ENCODE data around the gene PPP1R1C. TPM values are rescaled to one million over a fixed set of nuclear protein-coding genes. Genes with fewer than 3 reads are reported as not detected.

The PPP1R1C gene
- total RNA-seq, 1 experiment from 2014 or later: 4.0 TPM

DNA sequence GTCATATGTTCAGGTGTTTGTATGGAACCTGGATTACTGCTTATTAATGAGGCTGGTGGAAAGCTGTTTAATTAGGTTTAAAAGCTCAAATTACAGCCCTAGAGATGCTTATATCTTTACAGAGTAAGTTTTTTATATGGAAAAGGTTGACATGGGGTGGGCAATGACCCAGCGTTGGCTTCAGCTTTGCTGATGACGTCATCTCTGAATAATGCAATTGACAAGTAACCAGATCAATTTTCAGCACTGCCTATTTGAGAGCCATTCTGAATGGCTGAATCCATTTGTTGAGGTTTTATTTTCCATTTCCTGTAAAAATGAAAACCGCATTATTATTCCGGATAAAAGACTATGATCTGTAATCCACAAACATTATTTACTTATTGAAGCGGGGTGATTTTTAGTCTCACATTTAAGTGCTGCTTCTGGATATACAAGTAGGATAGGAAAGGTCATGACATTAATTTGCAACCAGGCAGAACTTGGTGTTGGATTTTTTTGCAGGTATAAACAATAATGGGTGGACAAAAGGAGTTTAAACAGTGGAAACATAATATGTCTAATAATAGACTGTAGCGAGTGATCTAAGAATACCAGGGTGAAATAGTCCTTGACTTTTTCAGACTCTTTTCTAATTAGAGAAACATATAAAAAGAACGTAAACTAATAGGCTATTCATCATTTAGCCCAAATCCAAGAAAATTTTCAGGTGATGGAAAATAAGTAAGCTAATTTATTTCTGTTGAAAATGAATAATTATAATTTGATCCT is 2.7 kb downstream of the PPP1R1C start:
- H2BK12ac ChIP-seq (ENCODE audit: insufficient read length, low read depth, low read length): no peak overlapping the region
- no peaks in the 10 kb centered on the region for H3K4me1 ChIP-seq (ENCODE audit: insufficient read depth, low read length)
- H3K23me2 ChIP-seq (ENCODE audit: insufficient read length, low read depth, low read length, poor library complexity, severe bottlenecking): no peaks in the 10 kb centered on the region
- no peak overlapping the region for H3K27ac Mint-ChIP-seq
- H3K4me3 Mint-ChIP-seq: no peak overlapping the region
- no peak overlapping the region for H3K9ac ChIP-seq (ENCODE audit: extremely low read depth, insufficient read length, low read length)
- no peak overlapping the region for H2BK5ac ChIP-seq (ENCODE audit: insufficient read length, low read length)
- no peak overlapping the region for H3K56ac ChIP-seq (ENCODE audit: insufficient read length, low read depth, low read length)
- no peak overlapping the region for H3K23ac ChIP-seq (ENCODE audit: insufficient read length, low read depth, low read length)
- peaks cover 7 to 10% of the 10 kb centered on the region in 2 experiments; a peak in 2 of 4 replicates for H3K4me1 Mint-ChIP-seq
- H3K14ac ChIP-seq (ENCODE audit: insufficient read depth, low read length): no peak overlapping the region
- TF ChIP-seq, protein P1, sequence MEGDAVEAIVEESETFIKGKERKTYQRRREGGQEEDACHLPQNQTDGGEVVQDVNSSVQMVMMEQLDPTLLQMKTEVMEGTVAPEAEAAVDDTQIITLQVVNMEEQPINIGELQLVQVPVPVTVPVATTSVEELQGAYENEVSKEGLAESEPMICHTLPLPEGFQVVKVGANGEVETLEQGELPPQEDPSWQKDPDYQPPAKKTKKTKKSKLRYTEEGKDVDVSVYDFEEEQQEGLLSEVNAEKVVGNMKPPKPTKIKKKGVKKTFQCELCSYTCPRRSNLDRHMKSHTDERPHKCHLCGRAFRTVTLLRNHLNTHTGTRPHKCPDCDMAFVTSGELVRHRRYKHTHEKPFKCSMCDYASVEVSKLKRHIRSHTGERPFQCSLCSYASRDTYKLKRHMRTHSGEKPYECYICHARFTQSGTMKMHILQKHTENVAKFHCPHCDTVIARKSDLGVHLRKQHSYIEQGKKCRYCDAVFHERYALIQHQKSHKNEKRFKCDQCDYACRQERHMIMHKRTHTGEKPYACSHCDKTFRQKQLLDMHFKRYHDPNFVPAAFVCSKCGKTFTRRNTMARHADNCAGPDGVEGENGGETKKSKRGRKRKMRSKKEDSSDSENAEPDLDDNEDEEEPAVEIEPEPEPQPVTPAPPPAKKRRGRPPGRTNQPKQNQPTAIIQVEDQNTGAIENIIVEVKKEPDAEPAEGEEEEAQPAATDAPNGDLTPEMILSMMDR (conservative IDR thresholded peaks at IDR 0.05): no peak
- H2AK5ac ChIP-seq (ENCODE audit: insufficient read length, low read length): no peak overlapping the region
- no peak overlapping the region for H4K8ac ChIP-seq (replicated peaks; ENCODE audit: insufficient read length, low read depth, low read length)
- H2BK20ac ChIP-seq (ENCODE audit: low read depth, low read length, poor library complexity, severe bottlenecking): no peak overlapping the region
- no peak overlapping the region for H3K18ac ChIP-seq (ENCODE audit: insufficient read length, low read depth, low read length)
- no peak overlapping the region for H2AFZ ChIP-seq (ENCODE audit: low read length)
- H3K9me3 Mint-ChIP-seq: no peaks in the 10 kb centered on the region
- H3K27ac ChIP-seq (ENCODE audit: insufficient read length, low read depth, low read length): no peak overlapping the region
- no peaks in the 10 kb centered on the region for H3K79me1 ChIP-seq (ENCODE audit: insufficient read depth, low read depth, low read length, poor library complexity, severe bottlenecking)
- H3K27me3 Mint-ChIP-seq (ENCODE audit: low read depth): no peaks in the 10 kb centered on the region
- no CpG with 5 or more reads among the region's 7 CpGs for WGBS (ENCODE audit: extremely low coverage, insufficient read length, low lambda C conversion rate)
- no peak overlapping the region for H3K4ac ChIP-seq (ENCODE audit: low read depth, low read length)
- H4K20me1 ChIP-seq (ENCODE audit: control insufficient read depth, insufficient read depth, insufficient read length): no peaks in the 10 kb centered on the region
- no peak overlapping the region for H2BK15ac ChIP-seq (ENCODE audit: low read depth, low read length)
- H3K27me3 ChIP-seq (ENCODE audit: insufficient read depth, low read length): no peaks in the 10 kb centered on the region
- no peak overlapping the region for H3T11ph ChIP-seq (ENCODE audit: low read length)
- H3K79me2 ChIP-seq (ENCODE audit: insufficient read depth, low read length): no peaks in the 10 kb centered on the region
- H3K4me2 ChIP-seq (ENCODE audit: insufficient read depth, insufficient read length, low read length): no peak overlapping the region
- H3K36me3 Mint-ChIP-seq (ENCODE audit: insufficient read depth in 1 of 3, low read depth in 3 of 3): no peaks in the 10 kb centered on the region
- H4K5ac ChIP-seq (ENCODE audit: insufficient read length, low read depth, low read length): no peak overlapping the region
- H4K91ac ChIP-seq (ENCODE audit: insufficient read length, low read depth, low read length): no peak overlapping the region
- no peaks in the 10 kb centered on the region for H3K9me3 ChIP-seq (ENCODE audit: control insufficient read depth, low read depth, low read length)
- H2BK120ac ChIP-seq (ENCODE audit: low read depth, low read length, poor library complexity, severe bottlenecking): no peak overlapping the region
- no peak for DNase-seq
